Measurements from ENCODE around the gene DUSP6.
A peak's percentile ranks its signal among the peaks of the same experiment; 100 is the strongest.
"Not testable (repeated sequence)": the region's sequence is repeated elsewhere in the genome, so short reads cannot be mapped to it uniquely, and the experiment has no call there.

The DUSP6 gene

DNA sequence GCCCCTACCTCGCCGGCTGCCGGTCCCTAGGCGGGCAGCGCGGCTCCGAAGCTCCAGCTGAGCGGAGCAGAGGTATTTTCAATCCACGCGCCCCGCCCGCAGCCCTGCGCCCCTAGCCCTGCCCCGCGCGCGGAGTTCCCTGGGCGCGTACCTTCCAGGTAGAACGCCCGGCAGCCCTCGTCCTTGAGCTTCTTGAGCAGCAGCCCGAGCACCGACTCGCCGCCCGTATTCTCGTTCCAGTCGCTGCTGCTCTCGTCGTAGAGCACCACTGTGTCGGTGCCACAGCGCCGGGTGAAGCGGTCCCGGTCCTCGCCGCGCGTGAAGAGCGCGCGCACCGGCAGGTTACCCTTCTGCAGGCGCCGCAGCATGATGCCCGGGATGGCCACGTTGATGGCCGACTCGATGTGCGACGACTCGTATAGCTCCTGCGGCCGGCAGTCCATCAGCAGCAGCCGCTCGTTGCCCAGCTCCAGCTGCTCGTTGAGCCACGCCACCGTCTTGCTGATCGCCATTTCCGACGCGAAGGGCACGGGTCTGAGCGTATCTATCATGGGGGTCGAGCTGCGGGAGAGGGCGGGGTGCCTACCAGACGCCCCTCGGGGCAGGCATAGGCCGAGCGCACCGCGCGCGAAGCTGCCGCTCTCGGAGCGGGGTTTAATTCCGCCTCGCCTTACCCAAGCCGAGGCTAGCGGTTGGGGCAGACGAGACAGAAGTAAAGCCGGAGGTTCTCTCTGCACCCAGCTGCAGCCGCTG is 636 bp downstream of the DUSP6 start:
- DNase-seq (ENCODE audit: low read depth, low spot score), result no peak

DNA sequence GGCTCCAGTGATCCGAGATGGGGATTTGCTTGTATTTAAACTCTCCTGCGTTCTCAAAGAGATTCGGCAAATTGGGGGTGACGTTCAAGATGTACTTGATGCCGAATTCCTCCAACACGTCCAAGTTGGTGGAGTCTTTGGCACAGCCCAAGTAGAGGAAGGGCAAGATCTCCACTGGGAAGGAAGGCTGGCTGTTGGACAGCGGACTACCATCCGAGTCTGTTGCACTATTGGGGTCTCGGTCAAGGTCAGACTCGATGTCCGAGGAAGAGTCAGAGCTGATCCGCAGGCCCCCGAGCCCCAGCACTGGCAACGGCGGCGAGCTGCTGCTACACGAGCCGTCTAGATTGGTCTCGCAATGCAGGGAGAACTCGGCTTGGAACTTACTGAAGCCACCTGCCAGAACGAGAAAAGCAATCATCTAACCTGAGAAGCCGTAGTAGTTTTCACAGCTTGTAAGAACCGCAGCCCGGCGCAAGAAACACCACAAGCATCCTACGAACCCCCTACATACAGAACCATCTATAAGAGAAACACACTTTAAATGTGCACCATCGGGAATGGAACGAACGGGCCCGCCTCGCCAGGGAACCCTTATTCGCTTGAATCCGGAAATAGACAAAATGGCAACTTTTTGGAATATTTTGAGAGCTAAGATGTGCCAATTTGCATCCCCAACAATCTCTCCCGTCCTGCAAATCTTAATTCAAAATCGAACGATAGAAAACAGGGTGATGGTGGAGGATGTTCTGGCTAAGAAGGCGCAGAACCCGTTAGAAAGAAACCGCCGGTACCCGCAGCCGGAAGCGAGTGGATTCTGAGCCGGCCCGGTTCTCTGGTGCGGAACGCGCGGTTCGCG is 1.4 kb downstream of the DUSP6 start:
- no peak for DNase-seq (ENCODE audit: low read depth, low spot score)

DNA sequence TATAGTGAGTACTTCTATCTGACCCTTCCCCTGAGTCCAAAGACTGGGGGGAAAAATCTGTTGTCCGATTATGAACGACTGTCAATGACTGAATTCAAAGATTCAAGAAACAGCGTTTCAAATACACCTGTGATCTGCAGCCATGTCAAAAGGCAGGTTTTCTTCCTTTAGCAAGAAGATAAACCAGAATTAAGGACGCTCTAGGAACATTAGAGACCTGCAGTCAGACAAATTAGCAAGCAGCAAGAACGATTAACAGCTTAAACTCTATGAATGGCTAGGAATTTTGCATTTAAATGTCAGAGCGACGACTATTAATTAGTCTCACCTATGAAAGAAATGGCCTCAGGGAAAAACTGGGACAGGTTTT is 2.1 kb downstream of the DUSP6 start:
- DNase-seq (ENCODE audit: low read depth, low spot score), result no peak

DNA sequence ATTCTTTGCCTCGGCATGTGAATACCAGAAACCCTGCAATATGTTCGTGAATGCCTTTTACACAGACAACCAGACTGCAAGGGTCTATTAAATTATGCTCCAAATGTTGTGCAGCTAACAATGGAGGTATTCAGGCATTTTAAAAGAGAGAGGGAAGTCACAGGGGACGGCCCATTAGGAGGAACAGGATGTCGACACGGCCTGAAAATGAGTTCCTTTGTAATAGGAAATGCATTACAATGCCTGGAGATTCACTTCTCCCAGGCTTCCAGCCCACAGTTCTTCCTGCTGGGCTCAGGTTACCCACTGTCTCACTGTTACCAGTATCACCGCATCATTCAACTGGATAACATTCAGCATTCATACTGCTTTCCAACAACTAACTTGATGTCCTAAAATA is 2.5 kb downstream of the DUSP6 start:
- DNase-seq (ENCODE audit: low read depth, low spot score), result peak; percentile 83

DNA sequence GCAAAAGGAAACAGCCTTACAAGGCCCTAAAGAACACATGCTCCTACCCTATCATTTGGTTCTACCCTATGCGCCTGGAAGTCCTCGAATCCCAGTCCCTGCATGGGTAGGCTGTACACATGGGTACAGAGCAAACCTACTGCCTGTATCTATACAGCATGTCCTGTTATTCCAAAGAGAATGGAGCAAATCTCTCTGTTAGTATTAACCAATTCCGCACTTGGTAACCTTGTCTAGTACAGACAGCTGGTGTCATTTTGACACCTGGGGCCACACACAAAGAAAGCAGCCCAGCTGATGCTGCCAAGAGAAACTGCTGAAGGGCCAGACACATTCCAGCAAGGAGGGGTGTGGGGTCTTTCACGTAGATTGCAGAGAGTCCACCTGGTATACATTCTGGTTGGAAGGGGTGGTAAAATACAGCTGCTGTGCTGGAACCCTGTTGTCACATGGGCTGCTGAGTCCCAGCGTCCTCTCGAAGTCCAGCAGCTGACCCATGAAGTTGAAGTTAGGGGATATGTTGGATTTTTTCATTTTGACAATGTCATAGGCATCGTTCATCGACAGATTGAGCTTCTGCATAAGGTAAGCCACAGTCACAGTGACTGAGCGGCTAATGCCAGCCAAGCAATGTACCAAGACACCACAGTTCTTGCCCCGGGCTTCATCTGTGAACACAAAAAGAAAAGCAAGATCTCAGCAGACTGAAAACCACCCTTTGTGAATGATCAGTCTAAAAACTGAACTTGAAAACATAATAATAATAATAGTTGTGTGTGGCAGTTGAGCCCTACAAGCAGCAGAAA is 3.2 kb downstream of the DUSP6 start:
- no peak for DNase-seq (ENCODE audit: low read depth, low spot score)

DNA sequence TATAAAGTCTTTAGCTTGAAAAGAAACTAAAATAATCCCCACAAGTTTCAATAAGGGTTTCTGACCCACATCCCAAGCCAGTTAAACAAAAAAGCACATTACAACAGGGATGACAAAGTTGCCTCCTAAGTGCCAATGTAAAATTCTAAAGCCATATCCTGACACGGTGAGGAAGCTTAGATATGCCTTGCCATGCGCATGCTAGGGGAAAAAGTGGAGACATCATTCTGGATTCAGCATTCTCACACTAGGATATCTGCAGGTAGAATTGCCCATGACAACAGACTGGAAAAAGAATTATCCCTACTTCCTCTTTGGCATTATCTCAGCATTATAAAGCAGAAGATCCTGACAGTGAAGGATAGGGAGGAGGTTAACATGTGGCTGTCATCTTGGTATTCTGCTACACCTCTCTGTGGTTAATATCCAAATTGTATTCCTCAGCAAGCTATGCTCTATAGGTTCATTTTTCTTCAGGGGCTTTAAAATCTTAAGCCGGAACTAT is 4.9 kb downstream of the DUSP6 start:
- no peak for DNase-seq (ENCODE audit: low read depth, low spot score)

DNA sequence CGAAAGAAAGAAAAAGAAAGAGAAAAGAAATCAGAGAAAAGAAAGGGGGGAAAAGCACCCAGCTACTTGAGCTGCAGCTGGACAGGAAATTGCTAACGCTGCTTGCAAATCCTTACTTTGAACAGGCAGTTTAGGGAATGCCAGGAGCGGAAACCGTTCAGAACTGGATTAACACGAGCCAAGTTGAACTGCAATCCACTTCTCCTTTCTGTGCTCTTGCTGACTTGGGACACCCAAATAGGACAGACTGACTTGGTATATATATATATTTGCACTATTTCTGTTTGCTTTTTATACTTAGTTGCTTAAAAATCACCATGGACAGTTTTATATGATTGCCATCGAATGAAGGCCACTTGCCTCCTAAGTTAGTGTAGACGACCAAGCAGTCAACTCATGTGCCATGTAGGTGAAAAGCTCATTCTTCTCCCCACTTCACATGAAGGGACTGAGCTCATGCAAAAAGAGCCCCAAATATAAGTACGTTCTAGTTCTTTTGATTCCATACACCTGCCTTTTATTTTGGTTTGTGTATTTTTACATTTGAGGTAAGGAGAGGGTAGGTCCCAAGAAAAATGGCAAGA is 5.5 kb downstream of the DUSP6 start:
- no peak for DNase-seq (ENCODE audit: low read depth, low spot score)

DNA sequence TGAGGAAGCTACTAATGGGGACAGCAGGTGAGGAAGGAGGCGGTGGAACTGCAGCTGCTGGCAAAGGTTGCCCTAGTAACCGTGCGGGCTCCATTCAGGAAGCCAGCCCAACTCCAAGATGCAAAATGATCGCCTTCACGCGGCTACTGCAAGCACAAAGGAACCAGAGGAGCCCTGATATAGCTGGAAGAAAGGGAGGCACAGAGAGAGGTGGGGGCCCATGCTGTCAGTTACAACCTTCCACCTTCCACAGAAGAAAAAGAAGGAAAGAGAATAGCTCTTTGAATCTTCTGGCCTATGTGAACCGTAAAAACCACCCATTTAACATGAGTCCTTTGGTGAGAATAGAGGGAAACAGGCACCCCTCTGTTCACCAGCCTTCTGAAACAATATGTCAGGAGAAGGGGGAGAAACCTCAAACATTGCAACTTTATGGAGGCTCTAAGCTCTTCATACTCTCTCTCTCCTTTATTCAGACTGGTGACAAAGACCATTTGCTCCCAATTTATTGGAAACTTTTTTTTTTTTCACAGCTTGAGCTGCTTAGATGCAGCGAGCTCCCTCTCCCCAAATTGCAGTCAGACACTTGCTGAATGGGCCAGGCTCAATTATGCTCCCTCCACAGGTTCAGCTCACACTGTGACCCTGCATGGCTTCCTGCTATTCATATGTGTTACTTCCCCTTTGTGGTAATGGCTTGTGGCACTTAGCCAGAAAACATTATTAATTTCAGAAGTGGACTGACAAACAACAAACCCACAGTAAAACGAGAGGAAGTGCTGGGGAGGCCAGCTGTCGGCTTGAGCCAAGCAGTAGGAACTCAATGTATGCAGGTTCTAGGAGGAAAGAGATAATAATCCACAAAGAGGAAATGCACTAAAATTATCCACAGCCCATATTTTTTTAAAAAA is 6.2 kb downstream of the DUSP6 start:
- DNase-seq (ENCODE audit: low read depth, low spot score), result no peak

DNA sequence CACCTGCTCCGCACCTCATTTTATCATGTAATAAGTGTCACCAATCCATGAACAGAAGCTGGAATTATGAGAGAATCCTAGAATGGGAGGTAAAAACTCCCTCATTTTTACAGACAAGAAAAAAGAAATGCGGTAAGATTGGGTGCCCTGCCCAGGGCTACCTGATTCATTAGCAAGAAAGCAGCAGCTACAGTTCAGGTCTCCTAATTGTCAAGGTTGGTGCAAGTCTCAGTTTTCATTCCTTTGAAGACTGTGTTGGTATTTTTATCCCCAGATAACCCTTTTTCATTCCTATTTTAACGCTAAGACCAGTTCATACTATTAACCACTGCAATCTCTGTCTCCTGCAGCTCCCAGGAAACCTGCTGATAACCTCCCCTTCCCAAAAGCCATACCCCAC is 6.9 kb downstream of the DUSP6 start:
- no peak for DNase-seq (ENCODE audit: low read depth, low spot score)

DNA sequence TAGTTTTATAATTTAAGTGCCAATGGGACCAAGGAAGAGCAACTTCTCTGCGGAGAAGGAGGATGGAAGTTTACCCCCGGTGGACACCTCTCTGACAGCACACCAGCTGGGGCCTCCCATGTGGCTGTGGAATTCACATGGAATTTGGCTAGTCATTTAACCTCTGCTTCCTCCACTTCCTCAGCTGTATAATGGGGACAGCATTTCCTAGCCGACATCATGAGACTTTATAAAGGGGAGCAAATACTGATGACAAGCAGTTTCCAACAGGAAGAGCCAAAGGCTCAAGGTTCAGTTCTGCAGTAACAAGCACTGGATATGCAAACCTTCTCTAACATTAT is 7.5 kb downstream of the DUSP6 start:
- DNase-seq (ENCODE audit: low read depth, low spot score), result no peak

DNA sequence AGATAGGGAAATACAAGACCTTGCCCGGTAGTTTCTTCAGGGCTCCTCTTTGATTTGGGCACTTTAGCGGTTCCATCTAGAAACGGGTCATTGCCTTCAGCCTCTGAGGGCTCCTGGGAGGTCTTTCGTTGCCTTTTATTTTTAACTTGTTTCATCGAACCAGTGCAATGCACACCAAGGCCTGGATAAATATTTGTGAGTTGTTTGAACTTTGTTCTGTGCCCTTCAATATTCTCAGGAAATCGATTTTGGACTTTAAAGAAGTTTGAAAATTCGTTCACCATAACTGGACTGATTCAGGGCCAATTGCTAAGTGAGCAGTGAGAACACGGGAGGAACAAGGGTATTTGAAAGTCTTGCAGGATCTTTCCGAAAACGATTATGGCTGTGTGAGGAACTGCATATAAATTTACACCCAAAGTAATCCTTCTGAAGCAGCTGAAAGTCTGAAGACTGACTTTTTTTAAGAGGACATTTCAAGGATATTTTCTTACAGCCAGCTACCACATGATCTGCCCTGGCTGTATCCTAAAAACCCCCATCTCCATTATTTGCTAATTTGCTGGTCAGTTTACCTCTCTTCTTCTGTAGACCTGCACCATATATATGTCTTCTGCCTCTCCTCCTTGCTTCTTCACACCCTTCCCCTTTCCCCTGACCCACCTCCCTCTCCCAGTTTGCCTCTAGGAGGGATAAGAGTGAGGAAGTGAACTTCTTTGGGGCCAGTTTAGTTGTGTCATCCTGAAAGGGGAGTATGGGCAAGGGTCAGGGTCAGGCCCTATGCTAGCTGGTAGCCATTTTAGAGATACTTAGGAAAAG is 8.0 kb downstream of the DUSP6 start:
- no peak for DNase-seq (ENCODE audit: low read depth, low spot score)

DNA sequence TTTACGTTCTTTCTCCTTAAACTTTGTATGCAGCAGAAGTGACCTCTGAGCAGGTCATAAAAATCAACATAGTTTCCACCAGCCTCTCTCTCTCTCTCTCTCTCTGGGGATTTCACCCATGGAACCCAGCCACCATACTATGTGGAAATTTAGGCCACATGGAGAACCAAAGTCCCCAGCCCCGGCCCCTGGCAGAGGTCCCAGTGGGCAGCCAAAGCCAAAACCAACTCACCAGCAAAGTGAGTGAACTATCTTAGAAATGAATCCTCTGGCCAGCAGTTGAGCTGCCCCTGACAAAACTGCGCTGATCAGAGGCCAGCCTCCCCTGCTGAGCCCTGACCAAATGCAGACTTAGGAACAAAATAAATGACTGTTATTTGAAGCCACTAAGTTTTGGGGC is 9.2 kb downstream of the DUSP6 start:
- DNase-seq (ENCODE audit: low read depth, low spot score), result no peak

DNA sequence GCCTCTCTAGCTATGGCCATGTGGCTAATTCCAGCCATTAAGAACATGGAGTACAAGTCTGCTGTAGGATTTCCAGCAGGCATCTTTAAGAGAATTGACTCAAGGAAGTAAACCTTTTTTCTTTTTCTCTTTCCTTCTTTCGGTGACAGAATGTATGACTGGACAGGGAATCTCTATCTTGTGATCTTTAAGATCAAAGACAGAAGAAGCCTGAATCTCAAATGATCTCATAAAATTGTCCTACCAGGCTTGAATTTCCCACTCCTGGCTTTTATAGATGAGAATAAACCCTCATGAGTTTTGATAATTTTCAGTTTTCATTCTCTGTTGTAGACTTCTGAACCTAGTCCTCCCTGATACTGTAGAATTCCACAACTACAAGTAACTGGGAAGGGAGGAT is 11.4 kb downstream of the DUSP6 start:
- no peak for DNase-seq (ENCODE audit: low read depth, low spot score)

DNA sequence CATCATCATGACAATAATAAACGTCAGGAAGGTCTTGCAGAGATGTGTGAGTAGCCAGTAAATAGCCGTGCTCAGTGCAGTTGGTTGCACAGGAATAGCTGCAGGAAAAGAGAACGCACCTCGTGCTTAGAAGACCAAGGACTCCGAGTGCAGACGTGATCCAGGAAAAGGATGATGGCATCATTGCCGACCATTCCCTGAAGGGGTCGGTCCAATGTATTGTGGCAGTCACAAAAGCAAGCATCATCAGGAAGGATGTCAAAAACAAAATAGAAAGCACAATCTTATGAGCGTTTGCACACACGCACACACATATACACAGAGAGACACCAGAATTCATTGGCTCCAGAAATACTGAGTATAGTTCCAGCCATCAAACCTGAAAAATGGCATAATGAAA is 12.8 kb downstream of the DUSP6 start:
- DNase-seq (ENCODE audit: low read depth, low spot score), result no peak

DNA sequence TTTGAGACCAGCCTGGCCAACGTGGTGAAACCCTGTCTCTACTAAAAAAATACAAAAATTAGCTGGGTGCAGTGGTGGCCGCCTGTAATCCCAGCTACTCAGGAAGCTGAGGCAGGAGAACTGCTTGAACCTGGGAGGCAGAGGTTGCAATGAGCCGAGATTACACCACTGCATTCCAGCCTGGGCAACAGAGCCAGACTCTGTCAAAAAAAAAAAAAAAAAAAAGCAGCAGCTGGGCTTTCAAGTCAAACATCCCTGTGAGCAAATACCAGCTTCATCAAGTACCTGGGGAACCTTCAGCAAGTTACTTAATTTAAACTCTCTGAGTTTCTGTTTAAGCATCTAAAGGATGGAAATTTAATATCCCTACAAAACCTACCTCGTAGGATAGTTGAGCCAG is 15.2 kb downstream of the DUSP6 start:
- DNase-seq (ENCODE audit: low read depth, low spot score), result not testable (repeated sequence)

DNA sequence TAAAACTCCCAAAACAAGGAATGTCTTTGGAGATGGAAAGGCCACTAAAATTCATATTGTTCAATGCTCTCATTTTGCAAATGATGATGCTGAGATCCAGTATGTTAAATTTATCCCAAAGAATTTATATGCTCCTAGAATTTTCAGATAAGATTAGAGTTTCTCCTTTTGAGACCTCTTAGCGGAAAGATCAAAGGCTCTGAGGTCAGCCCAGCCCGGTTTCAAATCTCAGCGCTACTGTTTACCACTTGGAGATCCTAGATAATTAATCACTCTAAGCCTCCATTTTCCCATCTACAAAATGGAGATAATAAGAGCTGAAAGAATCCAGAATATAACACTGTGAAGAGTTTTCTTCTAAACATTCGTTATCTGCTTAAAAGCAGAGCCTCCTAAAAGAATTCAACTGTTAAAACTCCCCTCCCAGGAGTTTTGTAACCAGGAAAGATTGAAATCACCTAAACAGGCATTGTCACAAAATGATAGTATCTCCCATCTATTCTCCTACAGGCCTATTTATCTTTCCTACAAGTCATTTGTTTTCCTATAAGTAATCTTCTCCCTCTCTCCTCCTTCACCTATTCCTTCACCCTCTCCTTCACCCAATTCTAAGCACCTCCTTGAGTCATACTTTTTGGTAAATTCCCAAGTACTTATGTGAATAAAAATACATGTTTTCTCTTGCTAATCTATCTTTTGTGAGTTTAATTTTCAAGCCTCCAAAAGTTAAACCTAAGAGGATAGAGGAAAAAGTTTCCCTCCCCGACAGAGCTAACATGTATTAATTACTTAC is 16.7 kb downstream of the DUSP6 start:
- no peak for DNase-seq (ENCODE audit: low read depth, low spot score)

DNA sequence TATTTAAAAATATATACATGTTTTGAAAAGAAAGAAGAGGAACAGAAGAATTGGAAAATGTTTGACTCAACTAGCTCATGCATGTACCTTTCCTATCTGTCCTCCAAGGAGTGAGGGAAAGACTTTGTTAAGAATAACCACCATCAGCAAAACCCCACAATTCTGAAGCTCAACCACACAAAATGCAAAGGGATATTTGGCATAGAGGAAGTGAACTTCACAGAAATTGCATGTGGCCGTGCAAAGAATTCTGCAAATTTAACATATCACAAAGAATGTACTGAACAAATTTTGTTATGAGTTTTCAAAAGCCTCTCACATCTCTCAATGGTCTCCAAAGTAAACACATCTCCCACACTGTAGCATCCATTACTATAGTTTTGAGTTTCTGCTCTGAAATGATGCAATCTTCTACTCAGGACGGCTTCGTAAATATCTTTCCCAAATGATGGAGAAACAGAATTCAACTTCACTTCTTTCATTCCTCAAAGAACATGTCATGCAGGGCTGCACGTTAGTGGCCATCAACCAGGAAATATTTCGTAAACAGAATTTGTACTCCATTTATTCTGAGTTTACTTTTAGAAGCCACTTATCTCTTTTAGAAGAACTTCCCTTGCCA is 17.6 kb downstream of the DUSP6 start:
- no peak for DNase-seq (ENCODE audit: low read depth, low spot score)

DNA sequence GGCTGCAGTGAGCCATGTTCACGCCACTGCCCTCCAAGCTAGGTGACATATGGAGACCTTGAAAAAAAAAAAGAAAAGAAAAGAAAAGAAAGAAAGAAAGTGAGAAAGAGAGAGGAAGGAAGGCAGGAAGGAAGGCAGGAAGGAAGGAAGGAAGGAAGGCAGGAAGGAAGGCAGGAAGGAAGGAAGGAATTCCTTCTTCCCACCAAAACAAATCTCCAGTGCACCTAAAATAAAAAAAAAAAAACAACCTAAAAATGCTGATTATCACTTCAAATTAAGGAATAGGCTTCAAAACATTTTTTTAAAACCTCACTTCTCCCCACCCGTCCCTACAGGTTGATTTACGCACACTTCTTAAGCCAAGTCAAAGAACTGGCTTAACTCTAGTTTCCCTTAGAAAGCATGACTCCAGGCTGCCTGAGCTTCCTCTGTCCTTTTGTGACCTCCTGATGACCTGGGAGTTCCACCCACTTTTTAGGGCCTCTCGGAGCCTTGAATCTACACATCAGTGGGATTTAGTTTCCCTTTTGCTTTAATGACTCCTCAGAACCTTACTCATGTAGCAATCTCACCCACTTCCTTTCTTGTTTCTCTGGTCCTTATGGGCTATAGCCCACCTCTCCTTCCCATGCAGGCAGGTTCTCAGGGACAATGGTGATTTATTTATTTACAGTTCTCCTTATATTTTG is 18.6 kb downstream of the DUSP6 start:
- DNase-seq (ENCODE audit: low read depth, low spot score), result no peak
